ENCODE data around the gene HABP2.

DNA sequence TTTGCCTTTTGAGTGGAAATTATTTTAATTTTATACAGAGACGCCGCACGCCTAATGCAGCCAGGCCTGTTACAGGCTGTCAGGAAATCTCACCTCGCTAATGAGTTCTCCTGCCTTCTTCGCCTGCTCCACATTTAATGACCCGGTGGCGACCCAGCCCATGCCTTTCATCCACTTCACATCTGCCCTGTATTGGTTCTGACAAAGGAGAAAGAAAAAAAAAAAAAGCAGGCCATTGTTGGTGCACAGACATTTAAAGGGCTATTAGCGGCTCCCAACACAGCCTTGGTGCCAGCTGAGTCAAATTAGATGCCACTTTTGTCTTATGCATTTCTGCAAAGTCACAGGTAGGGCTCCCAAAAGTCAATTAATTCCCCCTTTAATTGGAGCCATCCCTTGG is 67.7 kb downstream of the HABP2 start:
- TF ChIP-seq, protein P1, sequence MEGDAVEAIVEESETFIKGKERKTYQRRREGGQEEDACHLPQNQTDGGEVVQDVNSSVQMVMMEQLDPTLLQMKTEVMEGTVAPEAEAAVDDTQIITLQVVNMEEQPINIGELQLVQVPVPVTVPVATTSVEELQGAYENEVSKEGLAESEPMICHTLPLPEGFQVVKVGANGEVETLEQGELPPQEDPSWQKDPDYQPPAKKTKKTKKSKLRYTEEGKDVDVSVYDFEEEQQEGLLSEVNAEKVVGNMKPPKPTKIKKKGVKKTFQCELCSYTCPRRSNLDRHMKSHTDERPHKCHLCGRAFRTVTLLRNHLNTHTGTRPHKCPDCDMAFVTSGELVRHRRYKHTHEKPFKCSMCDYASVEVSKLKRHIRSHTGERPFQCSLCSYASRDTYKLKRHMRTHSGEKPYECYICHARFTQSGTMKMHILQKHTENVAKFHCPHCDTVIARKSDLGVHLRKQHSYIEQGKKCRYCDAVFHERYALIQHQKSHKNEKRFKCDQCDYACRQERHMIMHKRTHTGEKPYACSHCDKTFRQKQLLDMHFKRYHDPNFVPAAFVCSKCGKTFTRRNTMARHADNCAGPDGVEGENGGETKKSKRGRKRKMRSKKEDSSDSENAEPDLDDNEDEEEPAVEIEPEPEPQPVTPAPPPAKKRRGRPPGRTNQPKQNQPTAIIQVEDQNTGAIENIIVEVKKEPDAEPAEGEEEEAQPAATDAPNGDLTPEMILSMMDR (IDR thresholded peaks at IDR 0.05), result no peak
- TF ChIP-seq POLR2A (IDR thresholded peaks at IDR 0.05), result no peak
